Left lung (tissue), 14 donors: Measurements from ENCODE around the gene CREBRF. TPM values are rescaled to one million over a fixed set of nuclear protein-coding genes. Genes with fewer than 3 reads are reported as not detected.

Source experiments
- ATAC-seq: fragments of 200-7000 bp; cut with Tn5 transposase; one replicate; pipeline ENCODE4 v1.9.1; 2020; ENCODE audit warnings: moderate library complexity
- DNase-seq, 4 donors: peaks; one replicate each; pipeline ENCODE4 v3.0.0-alpha.2; 2013 to 2020
- H3K27ac ChIP-seq, 2 donors: fragments of 200-600 bp; sonication (generic) in 1 of 2; one replicate each; pipeline versions ENCODE4 v1.5.0 to v1.8.0; 2020 to 2021
- H3K27me3 ChIP-seq, 2 donors: fragments of 200-600 bp; sonication (generic) in 1 of 2; one replicate each; pipeline versions ENCODE4 v1.5.0 to v1.8.0; 2020 to 2021
- H3K36me3 ChIP-seq, 2 donors: fragments of 200-600 bp; sonication (generic) in 1 of 2; one replicate each; pipeline versions ENCODE4 v1.5.0 to v1.8.0; 2020 to 2021
- H3K4me1 ChIP-seq, 2 donors: fragments of 200-600 bp; one replicate each; pipeline ENCODE4 v1.8.0; 2021
- H3K4me3 ChIP-seq, 2 donors: fragments of 200-600 bp; sonication (generic) in 1 of 2; one replicate each; pipeline versions ENCODE4 v1.5.0 to v1.8.0; 2020 to 2021; ENCODE audit warnings: mild to moderate bottlenecking in 1 of 2
- H3K9me3 ChIP-seq, 2 donors: fragments of 200-600 bp; sonication (generic) in 1 of 2; one replicate each; pipeline versions ENCODE4 v1.5.0 to v1.8.0; 2020 to 2021
- intact Hi-C, 2 donors: fragments of 100-400 bp; cut with DNase I; formaldehyde crosslinking; loops; one replicate each; pipeline versions ENCODE4 v1.11.2 to v1.14.2; 2022
- long read RNA-seq, 12 donors: library from polyadenylated mRNA in 2 of 12; unstranded in 2 of 12; transcript quantifications; one replicate each; pipeline ENCODE4 v2.0.0 and lab custom pipeline, GENCODE V29; 2019 to 2026
- polyA plus RNA-seq, 6 donors: library from polyadenylated mRNA; unstranded; fragments of 120-200 nt; gene quantifications; one replicate each; pipeline ENCODE4 v1.2.1, GENCODE V29; 2013; ENCODE audit not compliant: insufficient read length in 6 of 6
- total RNA-seq, 2 donors: library from RNA; stranded (reverse); fragmentation: NEBNext Ultra II Directional; extraction: Animal tissue kit (Norgen Biotek cat#: 25700); gene quantifications; one replicate each; pipeline ENCODE4 v1.2.1, GENCODE V29; 2021
- TF ChIP-seq, protein P1 (sequence below), 2 donors: fragments of 200-600 bp; sonication (generic) in 1 of 2; IDR thresholded peaks; one replicate each; pipeline versions ENCODE4 v1.5.0 to v1.8.0; 2021; ENCODE audit warnings: antibody characterized with exemption in 2 of 2
- donor health status: DM: no; HTN: yes; CAD: no.
- donor health status: DM: no; HTN: no; CAD: no.

The CREBRF gene
- 10 to 100 TPM; 21.9 to 34.4 TPM for total RNA-seq
- polyA plus RNA-seq, result 10 to 100 TPM; 14.7 to 21.7 (median 18.4) TPM
- long read RNA-seq, donor 1, partial matches to known transcripts, result 10 of 13 reads
- long read RNA-seq, donor 1, other reads (novel, unspliced or antisense), result 0 of 13 reads
- long read RNA-seq, donor 2, full-length matches to known transcripts, result 2 of 19 reads
- long read RNA-seq, donor 2, partial matches to known transcripts, result 17 of 19 reads
- long read RNA-seq, donor 2, other reads (novel, unspliced or antisense), result 0 of 19 reads
- long read RNA-seq, donor 3, full-length matches to known transcripts, result 2 of 2 reads
- long read RNA-seq, donor 3, partial matches to known transcripts, result 0 of 2 reads
- long read RNA-seq, donor 3, other reads (novel, unspliced or antisense), result 0 of 2 reads
- long read RNA-seq, donor 4, partial matches to known transcripts, result 0 of 2 reads
- long read RNA-seq, donor 4, other reads (novel, unspliced or antisense), result 2 of 2 reads
- long read RNA-seq, donor 5, partial matches to known transcripts, result 0 of 4 reads
- long read RNA-seq, donor 5, other reads (novel, unspliced or antisense), result 0 of 4 reads
- long read RNA-seq, donor 6, full-length matches to known transcripts, result 4 of 4 reads
- long read RNA-seq, donor 6, partial matches to known transcripts, result 0 of 4 reads
- long read RNA-seq, donor 6, other reads (novel, unspliced or antisense), result 0 of 4 reads
- long read RNA-seq, donor 7, full-length matches to known transcripts, result 3 of 3 reads
- long read RNA-seq, donor 7, partial matches to known transcripts, result 0 of 3 reads
- long read RNA-seq, donor 7, other reads (novel, unspliced or antisense), result 0 of 3 reads
- long read RNA-seq, donor 8, full-length matches to known transcripts, result 1 of 1 reads
- long read RNA-seq, donor 8, partial matches to known transcripts, result 0 of 1 reads
- long read RNA-seq, donor 8, other reads (novel, unspliced or antisense), result 0 of 1 reads
- long read RNA-seq, donor 9, result 0 reads
- long read RNA-seq, donor 10, partial matches to known transcripts, result 1 of 1 reads
- long read RNA-seq, donor 10, other reads (novel, unspliced or antisense), result 0 of 1 reads
- long read RNA-seq, donor 11, result 0 reads
- long read RNA-seq, donor 12, full-length matches to known transcripts, result 4 of 4 reads
- long read RNA-seq, donor 12, partial matches to known transcripts, result 0 of 4 reads
- long read RNA-seq, donor 12, other reads (novel, unspliced or antisense), result 0 of 4 reads

- DNase-seq (peak; percentile 95 to 98 (median 98)), ATAC-seq (peak; percentile 85)
- H3K4me3 ChIP-seq, result peak within 1 kb of the TSS; percentile 100
- H3K9me3 ChIP-seq, result no peaks in the 10 kb centered on the region
- no peaks in the 10 kb centered on the region for H3K36me3 ChIP-seq
- peaks cover 0 to 2% of the 10 kb centered on the region in 2 donors for H3K27me3 ChIP-seq
- peaks cover 13 to 32% of the 10 kb centered on the region in 2 donors for H3K4me1 ChIP-seq
- TF ChIP-seq, protein P1, sequence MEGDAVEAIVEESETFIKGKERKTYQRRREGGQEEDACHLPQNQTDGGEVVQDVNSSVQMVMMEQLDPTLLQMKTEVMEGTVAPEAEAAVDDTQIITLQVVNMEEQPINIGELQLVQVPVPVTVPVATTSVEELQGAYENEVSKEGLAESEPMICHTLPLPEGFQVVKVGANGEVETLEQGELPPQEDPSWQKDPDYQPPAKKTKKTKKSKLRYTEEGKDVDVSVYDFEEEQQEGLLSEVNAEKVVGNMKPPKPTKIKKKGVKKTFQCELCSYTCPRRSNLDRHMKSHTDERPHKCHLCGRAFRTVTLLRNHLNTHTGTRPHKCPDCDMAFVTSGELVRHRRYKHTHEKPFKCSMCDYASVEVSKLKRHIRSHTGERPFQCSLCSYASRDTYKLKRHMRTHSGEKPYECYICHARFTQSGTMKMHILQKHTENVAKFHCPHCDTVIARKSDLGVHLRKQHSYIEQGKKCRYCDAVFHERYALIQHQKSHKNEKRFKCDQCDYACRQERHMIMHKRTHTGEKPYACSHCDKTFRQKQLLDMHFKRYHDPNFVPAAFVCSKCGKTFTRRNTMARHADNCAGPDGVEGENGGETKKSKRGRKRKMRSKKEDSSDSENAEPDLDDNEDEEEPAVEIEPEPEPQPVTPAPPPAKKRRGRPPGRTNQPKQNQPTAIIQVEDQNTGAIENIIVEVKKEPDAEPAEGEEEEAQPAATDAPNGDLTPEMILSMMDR (IDR thresholded peaks at IDR 0.05), result no peak
- intact Hi-C loops, result no loop called here
- peak within 1 kb of the TSS; percentile 98 to 99 for H3K27ac ChIP-seq
Observed at GRCh38 chr5:173055983-173056782, at the start of gene CREBRF. Gene CREBRF, plus strand, starts transcription at chr5:173056352. Its CDS starts 24,424 bp downstream, at chr5:173080776.

- Histone ChIP-seq H3K9me3 (no peaks in the 10 kb centered on the region), H3K4me3 (no peak overlapping the region), H3K27me3 (no peaks in the 10 kb centered on the region), H3K4me1 (peaks cover 0 to 78% of the 10 kb centered on the region in 2 donors), H3K27ac (peak overlapping the region; percentile 64 to 84), H3K36me3 (no peaks in the 10 kb centered on the region)
- intact Hi-C loops, result no loop called here
- TF ChIP-seq, protein P1 (IDR thresholded peaks at IDR 0.05), result no peak
- DNase-seq (no peak), ATAC-seq (no peak)
Observed at GRCh38 chr5:173010021-173010420, 46.1 kb upstream of the CREBRF start.

- intact Hi-C loops, result no loop called here
- H3K9me3 ChIP-seq, result no peaks in the 10 kb centered on the region
- peak in 1 of 4 donors; percentile 80 for DNase-seq
- ATAC-seq, result peak; percentile 87
- peak overlapping the region; percentile 64 to 84 for H3K27ac ChIP-seq
- TF ChIP-seq, protein P1 (IDR thresholded peaks at IDR 0.05), result peak; percentile 42 to 45
- peaks cover 2 to 86% of the 10 kb centered on the region in 2 donors for H3K4me1 ChIP-seq
- no peaks in the 10 kb centered on the region for H3K36me3 ChIP-seq
- H3K4me3 ChIP-seq, result no peak overlapping the region
- H3K27me3 ChIP-seq, result no peaks in the 10 kb centered on the region
Observed at GRCh38 chr5:173010547-173011464, 45.3 kb upstream of the CREBRF start.

GRCh38 chr5:173011566-173011965 is 44.6 kb upstream of the CREBRF start:
- ATAC-seq (peak; percentile 59), DNase-seq (no peak)
- Histone ChIP-seq H3K4me1 (peaks cover 8 to 93% of the 10 kb centered on the region in 2 donors), H3K36me3 (no peaks in the 10 kb centered on the region), H3K9me3 (no peaks in the 10 kb centered on the region), H3K27me3 (no peaks in the 10 kb centered on the region), H3K27ac (peak overlapping the region; percentile 64 to 84), H3K4me3 (no peak overlapping the region)
- intact Hi-C loops, result no loop called here
- TF ChIP-seq, protein P1 (IDR thresholded peaks at IDR 0.05), result no peak
